RCC 7860 (cell line): ENCODE data around the gene DCAF15.
"Not testable (repeated sequence)": the region's sequence is repeated elsewhere in the genome, so short reads cannot be mapped to it uniquely, and the experiment has no call there.

Experiments
- DNase-seq: peaks from one replicate; pipeline ENCODE4 v3.0.0-alpha.2; 2015; ENCODE audit warnings: low spot score
- FAIRE-seq: peaks from 2 replicates; lab custom pipeline; 2012; peaks lifted over from hg19 to GRCh38; lab: Jason Lieb, UNC

The DCAF15 gene

GRCh38 chr19:13973479-13973878 is 21.2 kb downstream of the DCAF15 start:
- DNase-seq, FAIRE-seq: not testable (repeated sequence)

- FAIRE-seq (no peak), DNase-seq (no peak)
Observed at GRCh38 chr19:13974073-13974472, 21.8 kb downstream of the DCAF15 start.

- FAIRE-seq (no peak), DNase-seq (no peak)
Observed at GRCh38 chr19:13975870-13976269, 23.6 kb downstream of the DCAF15 start.

GRCh38 chr19:13976446-13976845 is 24.1 kb downstream of the DCAF15 start:
- FAIRE-seq = no peak
- DNase-seq = no peak

- FAIRE-seq (no peak), DNase-seq (no peak)
Observed at GRCh38 chr19:13977803-13978202, 25.5 kb downstream of the DCAF15 start.

- no peak for DNase-seq
- no peak for FAIRE-seq
Observed at GRCh38 chr19:13978351-13979243, 26.3 kb downstream of the DCAF15 start.

GRCh38 chr19:13979244-13979615 is 26.9 kb downstream of the DCAF15 start:
- FAIRE-seq (no peak), DNase-seq (no peak)

GRCh38 chr19:13979686-13980085 is 27.4 kb downstream of the DCAF15 start:
- no peak for DNase-seq
- FAIRE-seq = no peak

GRCh38 chr19:13980340-13980739 is 28.0 kb downstream of the DCAF15 start:
- FAIRE-seq (no peak), DNase-seq (no peak)

GRCh38 chr19:13981021-13981420 is 28.7 kb downstream of the DCAF15 start:
- FAIRE-seq = no peak
- no peak for DNase-seq

- no peak for FAIRE-seq
- DNase-seq = no peak
Observed at GRCh38 chr19:13981467-13981866, 29.2 kb downstream of the DCAF15 start.

- FAIRE-seq (no peak), DNase-seq (no peak)
Observed at GRCh38 chr19:13981988-13982501, 29.7 kb downstream of the DCAF15 start.

- no peak for FAIRE-seq
- DNase-seq = no peak
Observed at GRCh38 chr19:13982773-13983172, 30.5 kb downstream of the DCAF15 start.

GRCh38 chr19:13983213-13983889 is 31.0 kb downstream of the DCAF15 start:
- DNase-seq = no peak
- FAIRE-seq = no peak

GRCh38 chr19:13984186-13984585 is 31.9 kb downstream of the DCAF15 start:
- DNase-seq = no peak

GRCh38 chr19:13984875-13985741 is 32.8 kb downstream of the DCAF15 start:
- no peak for FAIRE-seq

More at GRCh38 chr19:13984186-13984585, 31.9 kb downstream of the DCAF15 start:
- no peak for FAIRE-seq

GRCh38 chr19:13985771-13986347 is 33.5 kb downstream of the DCAF15 start:
- no peak for FAIRE-seq
- no peak for DNase-seq

More at GRCh38 chr19:13984875-13985741, 32.8 kb downstream of the DCAF15 start:
- no peak for DNase-seq

- no peak for FAIRE-seq
- no peak for DNase-seq
Observed at GRCh38 chr19:13986348-13986904, 34.1 kb downstream of the DCAF15 start.

GRCh38 chr19:13987101-13987890 is 35.0 kb downstream of the DCAF15 start:
- DNase-seq = no peak
- FAIRE-seq = no peak
